HepG2 (cell line): Measurements from ENCODE around the gene ZNF621. TPM values are rescaled to one million over a fixed set of nuclear protein-coding genes. Genes with fewer than 3 reads are reported as not detected.

ENCODE experiments used
- ATAC-seq: fragments of 200-7000 bp; cut with Tn5 transposase; 3 replicates; pipeline ENCODE4 v1.9.1; 2020; ENCODE audit warnings: mild to moderate bottlenecking, moderate library complexity
- BruUV-seq: library from RNA; stranded (reverse); fragments of 400-500 nt; replicated peaks from 2 replicates; lab custom pipeline; 2021; lab: Mats Ljungman, UMichigan
- CTCF ChIA-PET: fragments of 300-600 bp; formaldehyde crosslinking; extraction: SDS; loops from one replicate; lab custom pipeline; 2021; ENCODE audit warnings: low total read pairs, inconsistent platforms, low intra/inter-chr PET ratio; lab: Yijun Ruan, JAX
- POLR2A ChIA-PET: fragments of 350-600 bp; sonication (Branson Sonifier 250); formaldehyde crosslinking; loops from one replicate; lab custom pipeline; 2020; ENCODE audit warnings: antibody characterized with exemption, inconsistent platforms; lab: Yijun Ruan, JAX
- DNase-seq: peaks from one replicate; pipeline ENCODE4 v3.0.0-alpha.2; 2015; ENCODE audit warnings: low spot score
- FAIRE-seq: peaks from 3 replicates; lab custom pipeline; 2011; peaks lifted over from hg19 to GRCh38; lab: Jason Lieb, UNC
- H2AFZ ChIP-seq: one replicate; pipeline ENCODE4 v1.6.1; 2011; ENCODE audit warnings: low read length, inconsistent platforms
- H3K27ac ChIP-seq: fragments of 300-600 bp; 3 replicates; pipeline ENCODE4 v1.8.0; 2011; ENCODE audit warnings: mixed run types, mild to moderate bottlenecking, mixed read lengths, low read length, inconsistent platforms; ENCODE audit not compliant: insufficient read depth; ENCODE audit errors: extremely low read length
- H3K27me3 ChIP-seq, 2 experiments: fragments of 200-600 bp in 1 of 2; 2 replicates in 1 of 2; 3 replicates in 1 of 2; pipeline versions ENCODE4 v1.6.0 to v1.8.0; 2011; ENCODE audit warnings: low read length in 2 of 2, mild to moderate bottlenecking in 2 of 2, moderate library complexity in 2 of 2, inconsistent platforms in 1 of 2; ENCODE audit not compliant: insufficient read depth in 2 of 2, control insufficient read depth in 1 of 2
- H3K36me3 ChIP-seq, 2 experiments: fragments of 200-600 bp in 1 of 2; replicated peaks in 1 of 2; 2 replicates in 1 of 2; 3 replicates in 1 of 2; pipeline versions ENCODE4 v1.5.1 to v1.8.0; 2011; ENCODE audit warnings: low read length in 2 of 2, inconsistent platforms in 1 of 2; ENCODE audit not compliant: insufficient read depth in 2 of 2, control insufficient read depth in 1 of 2
- H3K4me1 ChIP-seq: 2 replicates; pipeline ENCODE4 v1.5.1; 2012; ENCODE audit warnings: low read length, inconsistent platforms; ENCODE audit not compliant: insufficient read depth
- H3K4me2 ChIP-seq: 2 replicates; pipeline ENCODE4 v1.6.0; 2011; ENCODE audit warnings: low read depth, low read length, inconsistent platforms
- H3K4me3 ChIP-seq, 3 experiments: fragments of 200-600 bp in 1 of 3; sonication (generic), shearing (Covaris generic) in 1 of 3; replicated peaks in 1 of 3; 2 replicates each; pipeline ENCODE4 v1.5.1; 2011 to 2016; ENCODE audit warnings: low read length in 3 of 3, inconsistent platforms in 2 of 3, low read depth in 2 of 3, mild to moderate bottlenecking in 2 of 3, control low read depth in 1 of 3, mixed read lengths in 1 of 3; ENCODE audit not compliant: insufficient read depth in 1 of 3
- H3K79me2 ChIP-seq: one replicate; pipeline ENCODE4 v1.6.1; 2011; ENCODE audit warnings: low read length, inconsistent platforms; ENCODE audit not compliant: insufficient read depth
- H3K9ac ChIP-seq: 2 replicates; pipeline ENCODE4 v1.6.0; 2011; ENCODE audit warnings: mild to moderate bottlenecking, low read depth, low read length, inconsistent platforms; ENCODE audit not compliant: insufficient read depth
- H3K9me3 ChIP-seq: 2 replicates; pipeline ENCODE4 v1.5.1; 2012; ENCODE audit warnings: mild to moderate bottlenecking, low read length
- H4K20me1 ChIP-seq: 2 replicates; pipeline ENCODE4 v1.6.0; 2011; ENCODE audit warnings: inconsistent platforms, mild to moderate bottlenecking, low read length, moderate library complexity; ENCODE audit not compliant: insufficient read depth
- ARNTL ChIP-seq: sonication (generic); formaldehyde crosslinking; IDR thresholded peaks from 2 replicates; pipeline ENCODE4 v1.4.0; 2020; ENCODE audit warnings: mild to moderate bottlenecking, missing genetic modification reagents
- CSRNP2 ChIP-seq: sonication (generic); formaldehyde crosslinking; conservative IDR thresholded peaks from 2 replicates; pipeline ENCODE4 v1.8.0; 2022; ENCODE audit warnings: low read depth, missing genetic modification reagents
- ETV5 ChIP-seq: IDR thresholded peaks from 2 replicates; pipeline ENCODE4 v1.6.1; 2018; ENCODE audit warnings: missing biosample characterization, missing genetic modification reagents, inconsistent platforms, borderline replicate concordance
- HNF4A ChIP-seq: sonication (generic); formaldehyde crosslinking; IDR thresholded peaks from 2 replicates; pipeline ENCODE4 v1.4.0; 2020; ENCODE audit warnings: missing genetic modification reagents
- IRF9 ChIP-seq: sonication (generic); formaldehyde crosslinking; IDR thresholded peaks from 2 replicates; pipeline ENCODE4 v1.8.0; 2022; ENCODE audit warnings: missing genetic modification reagents, mild to moderate bottlenecking, borderline replicate concordance
- NR3C1 ChIP-seq: sonication (generic); formaldehyde crosslinking; IDR thresholded peaks from 2 replicates; pipeline ENCODE4 v1.4.0; 2020; ENCODE audit warnings: missing genetic modification reagents
- THAP8 ChIP-seq: sonication (generic); formaldehyde crosslinking; IDR thresholded peaks from 2 replicates; pipeline ENCODE4 v1.5.1; 2020; ENCODE audit warnings: missing genetic modification reagents, mild to moderate bottlenecking, borderline replicate concordance
- ZBTB2 ChIP-seq: sonication (generic); formaldehyde crosslinking; IDR thresholded peaks from 2 replicates; pipeline ENCODE4 v1.8.0; 2022; ENCODE audit warnings: low read depth, missing genetic modification reagents
- ZNF512B ChIP-seq: sonication (generic); formaldehyde crosslinking; IDR thresholded peaks from 2 replicates; pipeline ENCODE4 v1.5.1; 2020; ENCODE audit warnings: missing genetic modification reagents, mild to moderate bottlenecking, borderline replicate concordance
- ZNF547 ChIP-seq: sonication (generic); formaldehyde crosslinking; IDR thresholded peaks from 2 replicates; pipeline ENCODE4 v1.5.1; 2020; ENCODE audit warnings: mild to moderate bottlenecking, missing genetic modification reagents
- ZNF564 ChIP-seq: sonication (generic); formaldehyde crosslinking; IDR thresholded peaks from 2 replicates; pipeline ENCODE4 v1.8.1; 2023; ENCODE audit warnings: mild to moderate bottlenecking, missing genetic modification reagents
- ZNF713 ChIP-seq: sonication (generic); formaldehyde crosslinking; IDR thresholded peaks from 2 replicates; pipeline ENCODE4 v1.4.0; 2020; ENCODE audit warnings: mild to moderate bottlenecking, missing genetic modification reagents
- ZNF75D ChIP-seq: sonication (generic); formaldehyde crosslinking; IDR thresholded peaks from 2 replicates; pipeline ENCODE4 v1.8.1; 2023; ENCODE audit warnings: missing genetic modification reagents, mild to moderate bottlenecking, borderline replicate concordance
- WGBS: methylation state at CpG from one replicate; pipeline ENCODE4 v1.1.6; 2017; ENCODE audit warnings: low lambda C conversion rate; 5-methylcytosine and 5-hydroxymethylcytosine counted together
- in situ Hi-C: cut with HindIII; loops from 2 replicates; pipeline ENCODE4 v1.10.0; 2017; ENCODE audit warnings: low pct_unique_long_range_greater_than_20kb; ENCODE audit not compliant: extremely low pct_ligation_motif_present
- intact Hi-C: fragments of 100-400 bp; cut with micrococcal nuclease; formaldehyde crosslinking; loops from one replicate; pipeline ENCODE4 v1.10.0; 2022; ENCODE audit not compliant: unreplicated experiment
- polyA plus RNA-seq, 8 experiments: library from polyadenylated mRNA; depleted of rRNA in 3 of 8; stranded (reverse) in 7 of 8; unstranded in 1 of 8; fragments of >200 nt; fragmentation: Illumina TruSeq in 4 of 8; extraction: Trizol in 4 of 8; gene quantifications; 2 replicates each; pipeline versions ENCODE4 v1.2.1 to v1.2.3, GENCODE V29; 2011 to 2016; ENCODE audit warnings: low read depth in 4 of 8, missing spikeins in 1 of 8, mixed read lengths in 1 of 8; ENCODE audit not compliant: insufficient read depth in 1 of 8
- total RNA-seq, 5 experiments: library from RNA; depleted of rRNA; stranded (reverse); fragments of >200 nt; fragmentation: Illumina TruSeq; extraction: Trizol; gene quantifications; 2 replicates each; pipeline ENCODE4 v1.2.3, GENCODE V29; 2016; ENCODE audit warnings: low read depth in 1 of 5

Gene ZNF621
- total and polyA plus RNA-seq, 2 of the 13 experiments (the other 11 are each of a cell fraction or from before 2014, with no cell fraction given) = 13.2 to 14.9 TPM

GRCh38 chr3:40574050-40574449 is 49.3 kb downstream of the ZNF621 start:
- WGBS = 57% methylated on average over 2 of the region's 2 CpGs
- Histone ChIP-seq H3K4me3 (no peak overlapping the region), H3K36me3 (no peaks in the 10 kb centered on the region), H3K9ac (no peak overlapping the region), H3K79me2 (no peaks in the 10 kb centered on the region), H2AFZ (no peak overlapping the region), H3K27me3 (no peaks in the 10 kb centered on the region; a peak in 1 of 5 replicates), H3K9me3 (no peaks in the 10 kb centered on the region), H3K27ac (no peak overlapping the region), H3K4me2 (no peak overlapping the region), H3K4me1 (no peaks in the 10 kb centered on the region), H4K20me1 (no peaks in the 10 kb centered on the region)
- no peak for ATAC-seq
- TF ChIP-seq ZNF564 (CRISPR knock-in tag) (no peak), CSRNP2 (CRISPR knock-in tag) (no peak), ZNF75D (no peak), ZNF713 (CRISPR knock-in tag) (no peak), HNF4A (CRISPR knock-in tag) (no peak), ZNF512B (no peak), IRF9 (CRISPR knock-in tag) (no peak), ARNTL (no peak), ZNF547 (no peak), THAP8 (CRISPR knock-in tag) (no peak), NR3C1 (CRISPR knock-in tag) (no peak), ETV5 (no peak), ZBTB2 (no peak)
- FAIRE-seq = no peak
- ChIA-PET CTCF (no interaction called here), POLR2A (no interaction called here)
- BruUV-seq = no TSS peak
- DNase-seq = no peak
- in situ Hi-C loops = no loop called here
- intact Hi-C loops = no loop called here
